Fibroblast of upper back skin (primary cell): ENCODE results near the gene RPS6KA2.
"Not testable (repeated sequence)": the region's sequence is repeated elsewhere in the genome, so short reads cannot be mapped to it uniquely, and the experiment has no call there.

Experiments used
- DNase-seq: peaks from one replicate; pipeline ENCODE4 v3.0.0-alpha.2; 2013

Gene RPS6KA2

DNA sequence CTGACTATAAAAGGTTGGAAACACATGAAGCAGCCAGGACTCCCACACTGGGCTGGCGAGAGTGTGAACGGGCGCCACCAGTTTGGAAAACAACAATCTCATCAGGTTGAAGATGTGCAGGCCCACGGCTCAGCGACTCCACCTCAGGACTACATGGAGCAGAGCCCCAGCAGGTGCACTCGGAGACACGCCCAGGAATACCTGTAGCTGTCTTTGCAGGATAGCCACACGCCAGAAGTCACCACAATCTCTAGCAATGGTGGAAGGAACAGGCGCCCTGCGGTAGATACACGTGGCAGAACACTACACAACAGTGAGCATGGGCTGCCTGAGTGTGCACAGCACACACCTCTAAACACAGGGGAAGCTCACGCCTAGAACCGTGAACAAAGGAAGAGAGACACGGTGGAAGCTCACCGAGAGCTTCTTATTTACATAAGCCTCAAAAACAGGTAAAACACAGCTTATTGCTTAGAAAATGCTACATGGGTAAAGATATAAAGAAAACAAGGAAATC lies 28.7 kb upstream of the RPS6KA2 start:
- no peak for DNase-seq

DNA sequence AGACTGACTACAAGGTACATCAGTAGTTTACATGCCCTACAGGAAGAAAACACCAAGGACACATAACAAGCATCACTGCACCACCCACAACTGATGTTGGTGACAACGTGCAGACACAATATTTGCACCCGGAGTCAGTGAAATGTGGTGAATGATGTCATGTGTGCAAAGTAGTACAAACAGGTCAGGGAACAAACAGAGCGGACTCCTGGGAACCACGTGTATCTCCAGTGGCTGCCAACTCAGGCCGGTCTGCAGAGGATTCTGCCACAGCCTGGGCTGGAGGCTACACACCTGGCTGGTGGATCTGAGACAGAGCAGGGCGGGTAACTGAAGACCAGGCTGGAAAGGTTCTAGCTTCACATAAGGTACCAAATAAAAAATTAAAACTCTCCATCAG lies 28.2 kb upstream of the RPS6KA2 start:
- DNase-seq = no peak

GRCh38 chr6:166654573-166654972 lies 27.5 kb upstream of the RPS6KA2 start:
- no peak for DNase-seq

GRCh38 chr6:166653639-166653941 lies 26.5 kb upstream of the RPS6KA2 start:
- DNase-seq = no peak

DNA sequence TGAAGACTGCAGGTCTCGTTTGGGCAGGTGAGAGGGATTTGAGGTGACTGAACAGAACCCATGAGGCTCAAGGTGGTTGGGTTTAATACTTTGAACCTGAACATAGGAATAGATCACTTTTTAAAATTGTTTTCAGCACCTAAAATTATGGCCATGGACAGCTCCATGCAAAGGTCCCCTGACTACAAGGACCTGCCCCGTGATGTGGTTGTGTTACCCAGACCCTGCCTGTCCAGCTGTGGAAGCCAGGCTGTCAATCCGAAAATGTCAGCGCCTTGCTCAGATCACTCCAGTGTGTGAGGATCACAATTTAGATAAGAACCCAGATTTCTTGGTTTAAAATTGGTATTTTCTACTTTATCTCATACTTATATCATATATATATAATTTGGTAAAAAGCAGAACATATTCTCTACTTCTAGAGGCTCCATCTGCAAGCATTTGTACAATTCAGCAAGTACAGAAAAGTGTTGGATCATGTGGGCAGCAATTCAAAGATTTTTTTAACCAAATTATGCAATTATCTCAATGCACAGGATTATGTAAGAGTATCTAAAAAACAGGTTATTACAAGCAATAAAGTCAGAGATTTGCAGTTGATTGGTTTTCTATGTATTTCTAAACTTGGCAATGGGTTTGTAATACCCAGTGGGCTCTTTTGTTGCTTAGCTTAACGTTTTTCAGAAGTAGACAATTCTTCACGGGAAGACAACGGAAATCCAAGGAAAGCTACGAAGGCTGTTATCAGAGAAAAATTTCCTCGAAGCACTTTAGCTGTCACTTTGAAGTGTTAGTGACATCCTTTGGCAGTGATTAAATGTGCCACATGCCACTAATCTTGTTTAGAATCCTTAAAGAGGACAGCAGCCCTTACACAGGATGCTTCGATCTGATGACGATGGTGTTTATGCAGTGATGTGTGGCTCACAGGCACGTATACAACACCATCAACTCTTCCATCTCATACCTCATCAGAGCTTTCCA lies 24.1 kb upstream of the RPS6KA2 start:
- DNase-seq = no peak

GRCh38 chr6:166650047-166650446 lies 23.0 kb upstream of the RPS6KA2 start:
- DNase-seq = no peak

GRCh38 chr6:166648846-166649245 lies 21.8 kb upstream of the RPS6KA2 start:
- no peak for DNase-seq

DNA sequence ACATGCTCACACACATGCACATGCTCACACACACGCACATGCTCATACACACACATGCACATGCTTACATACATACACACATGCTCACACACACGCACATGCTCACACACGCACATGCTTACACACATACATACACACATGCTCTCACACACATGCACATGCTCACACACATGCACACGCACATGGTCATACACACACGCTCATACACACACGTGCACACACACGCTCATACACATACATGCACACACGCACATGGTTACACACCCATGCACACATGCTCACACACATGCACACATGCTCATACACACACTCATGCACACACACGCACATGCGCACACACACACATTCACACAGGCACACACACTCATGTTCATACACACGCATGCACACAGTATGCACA lies 20.8 kb upstream of the RPS6KA2 start:
- DNase-seq = no peak

DNA sequence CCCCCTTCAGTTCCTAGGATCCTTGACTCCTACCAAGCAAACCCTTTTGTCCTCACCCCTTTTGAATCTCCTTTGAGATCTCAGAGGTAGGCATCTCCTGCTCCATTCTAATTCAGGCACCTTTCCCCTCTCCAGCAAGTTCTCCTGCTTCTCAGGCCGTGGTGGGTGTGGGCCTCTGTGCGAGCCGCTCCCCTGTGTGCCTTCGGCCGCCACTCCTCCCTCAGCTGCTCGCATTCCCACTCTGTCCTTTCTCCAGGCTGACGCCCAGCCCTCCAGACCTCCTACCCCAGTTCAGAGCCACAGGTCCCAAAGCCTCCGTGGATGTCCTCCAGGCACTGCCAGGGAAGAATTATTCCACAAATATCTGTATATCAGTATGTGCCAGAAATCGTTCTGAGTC lies 19.7 kb upstream of the RPS6KA2 start:
- DNase-seq = no peak

DNA sequence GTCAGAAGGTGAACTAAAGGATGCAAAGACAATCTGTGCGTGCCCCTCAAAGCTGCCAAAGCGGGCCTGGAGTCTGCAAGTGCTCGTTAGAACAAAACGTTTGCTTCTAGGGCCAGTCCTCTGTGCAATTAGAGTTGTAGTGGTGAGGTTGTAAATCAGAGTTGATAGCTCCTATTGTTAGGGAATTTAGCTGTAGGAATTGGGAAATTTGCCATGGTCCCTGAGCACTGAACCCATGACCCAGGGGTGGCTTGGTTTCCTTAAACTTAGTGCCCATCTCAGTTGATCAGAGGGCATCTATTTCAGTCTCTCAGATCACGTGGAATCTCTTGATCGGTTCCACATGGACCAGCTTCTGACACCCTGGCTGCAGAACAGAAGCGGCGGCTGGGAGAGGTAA lies 18.8 kb upstream of the RPS6KA2 start:
- DNase-seq = no peak

- DNase-seq = peak; percentile 20
Measured at GRCh38 chr6:166644681-166645080, 17.6 kb upstream of the RPS6KA2 start.

DNA sequence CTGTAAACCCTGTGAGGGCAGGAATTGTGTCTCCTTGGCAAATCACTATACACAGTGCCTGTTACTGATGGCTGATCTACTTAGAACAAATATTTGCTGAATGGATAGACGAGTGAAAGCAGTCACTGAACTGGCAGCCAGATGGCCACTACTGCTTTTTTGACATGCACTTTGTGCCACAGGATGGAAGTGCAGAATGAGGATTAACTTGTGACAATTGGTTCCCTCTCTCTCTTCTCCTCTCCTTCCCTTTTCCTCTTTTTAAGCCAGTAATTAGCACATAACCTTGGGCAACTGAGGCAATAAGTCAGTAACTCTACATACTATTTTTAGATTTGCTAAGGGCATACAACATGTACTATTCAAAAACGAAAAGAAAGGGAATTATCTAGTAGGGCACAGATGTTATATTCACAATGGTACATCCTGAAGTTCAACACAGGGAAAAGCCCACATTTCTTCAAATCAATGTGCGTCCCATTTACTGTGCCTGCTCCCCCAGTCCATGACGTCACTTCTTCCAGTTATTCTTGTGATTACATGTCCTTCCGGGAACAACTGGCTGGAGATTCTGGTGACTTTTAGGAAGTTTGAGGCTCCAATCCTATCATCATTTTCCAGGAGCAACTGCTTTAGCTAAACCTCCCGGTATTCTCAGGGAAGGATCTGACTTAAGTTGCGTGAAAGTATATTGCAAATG lies 17.0 kb upstream of the RPS6KA2 start:
- no peak for DNase-seq

- DNase-seq = no peak
Measured at GRCh38 chr6:166642646-166643045, 15.6 kb upstream of the RPS6KA2 start.

DNA sequence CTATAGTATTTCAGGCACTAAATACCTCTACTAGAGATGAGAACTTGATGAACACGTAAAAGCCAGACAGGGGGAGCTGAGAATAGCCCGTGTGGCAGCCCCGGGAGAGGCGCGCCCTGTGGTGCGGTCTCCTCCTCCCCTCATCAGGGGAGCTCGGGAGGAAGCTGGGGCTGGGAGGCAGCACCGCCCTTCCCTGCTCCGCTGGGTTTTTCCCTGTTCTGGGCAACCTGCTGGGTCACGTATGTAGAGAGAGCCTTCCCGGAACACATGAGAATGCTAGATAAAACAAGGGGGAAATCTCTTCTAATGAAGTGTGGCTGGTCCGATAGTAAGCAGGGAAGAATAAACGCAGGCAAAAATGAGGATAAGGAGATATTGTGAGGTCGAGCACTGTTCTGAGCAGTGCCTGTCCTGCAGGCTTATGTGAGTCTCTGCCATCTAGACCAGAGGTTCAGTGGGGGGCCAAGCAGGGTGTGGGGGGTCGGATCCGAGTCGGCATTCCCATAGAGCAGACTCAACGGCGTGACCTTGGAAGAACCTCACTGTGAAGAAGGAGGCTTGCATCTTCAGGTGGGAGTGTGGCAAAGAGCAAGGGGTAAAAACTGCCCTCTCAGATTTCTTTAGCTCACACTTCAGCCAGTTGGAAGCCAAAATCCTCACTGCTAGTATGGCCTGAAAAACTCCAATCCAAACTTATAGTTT lies 13.4 kb upstream of the RPS6KA2 start:
- DNase-seq = no peak

DNA sequence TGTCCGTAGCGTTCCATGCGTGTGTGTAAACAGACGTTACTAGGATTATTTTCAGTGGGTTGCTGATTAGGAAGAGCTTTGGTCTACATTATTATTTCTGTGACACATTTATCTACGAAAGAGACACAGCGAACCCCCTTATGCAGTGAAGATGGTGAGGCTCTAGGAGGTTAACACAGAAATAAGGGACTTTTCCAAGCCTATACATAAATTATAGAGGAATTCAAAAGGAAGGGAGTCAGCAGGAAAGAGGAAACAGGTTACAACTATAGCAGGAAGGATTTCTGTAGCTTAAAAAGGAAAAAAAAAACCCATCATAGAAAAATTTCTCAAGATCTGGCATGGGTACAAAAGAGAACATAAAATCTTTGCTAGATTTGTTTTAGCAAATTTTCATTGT lies 12.9 kb upstream of the RPS6KA2 start:
- no peak for DNase-seq

- DNase-seq = no peak
Measured at GRCh38 chr6:166638573-166638964, 11.5 kb upstream of the RPS6KA2 start.

DNA sequence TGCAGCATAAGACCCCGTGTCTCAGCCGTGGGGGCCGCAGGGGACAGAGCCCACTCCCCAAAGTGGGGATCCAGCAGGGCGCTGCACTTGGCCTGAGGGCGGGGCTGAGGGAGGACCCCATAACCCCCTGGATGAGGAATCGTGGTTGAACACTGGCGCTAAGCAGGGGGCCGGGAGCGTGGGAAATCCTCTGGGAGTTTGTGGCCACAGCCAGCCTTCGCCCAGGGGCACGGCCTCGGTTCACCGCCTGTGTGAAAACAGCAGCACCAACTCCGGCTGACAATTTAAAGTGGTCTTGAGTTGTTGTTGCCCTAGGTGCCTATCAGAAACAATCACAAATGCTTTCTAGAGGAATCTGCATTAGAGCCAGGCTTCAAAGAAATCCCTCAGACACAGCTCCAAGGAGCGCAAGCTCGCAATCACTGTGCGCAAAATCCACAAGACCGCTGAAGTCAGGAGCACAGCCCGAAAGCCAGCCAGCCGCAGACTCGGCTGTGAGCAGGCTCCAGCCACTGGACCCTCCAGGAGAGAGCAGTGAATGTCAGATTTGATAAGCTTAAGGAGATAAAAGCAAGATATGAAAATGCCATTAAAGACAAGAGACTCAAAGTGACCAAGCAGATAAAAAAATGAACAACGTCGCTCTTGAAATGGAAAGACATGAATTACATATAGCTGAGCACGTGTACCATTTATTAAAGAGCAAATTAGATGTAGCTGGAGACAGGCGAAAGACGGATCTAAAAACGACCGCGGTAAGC lies 10.9 kb upstream of the RPS6KA2 start:
- no peak for DNase-seq

GRCh38 chr6:166636934-166637333 lies 9.9 kb upstream of the RPS6KA2 start:
- DNase-seq = no peak

GRCh38 chr6:166636191-166636933 lies 9.3 kb upstream of the RPS6KA2 start:
- no peak for DNase-seq

GRCh38 chr6:166635013-166635970 lies 8.2 kb upstream of the RPS6KA2 start:
- no peak for DNase-seq

DNA sequence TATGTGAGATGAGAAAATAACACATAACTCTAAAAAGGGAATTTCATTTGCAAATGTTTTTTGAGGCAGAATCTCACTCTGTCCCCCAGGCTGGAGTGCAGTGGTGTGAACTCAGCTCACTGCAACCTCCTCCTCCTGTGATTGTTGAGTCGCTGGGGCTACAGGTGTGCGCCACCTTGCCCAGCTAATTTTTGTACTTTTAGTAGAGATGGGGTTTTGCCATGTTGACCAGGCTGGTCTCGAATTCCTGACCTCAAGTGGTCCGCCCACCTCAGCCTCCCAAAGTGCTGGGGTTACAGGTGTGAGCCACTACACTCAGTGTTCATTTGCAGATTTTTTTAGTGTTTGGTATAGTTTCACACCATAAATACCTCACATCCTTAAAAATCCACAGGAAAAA lies 7.5 kb upstream of the RPS6KA2 start:
- DNase-seq = not testable (repeated sequence)
